ENCODE results near the gene CD28.

GRCh38 chr2:203669820-203670219 lies 36.6 kb upstream of the CD28 start:
- TF ChIP-seq CTCF (IDR thresholded peaks at IDR 0.05; ENCODE audit: borderline replicate concordance, extremely low read depth, low read length, poor library complexity, severe bottlenecking) (no peak), EZH2 (IDR thresholded peaks at IDR 0.05; ENCODE audit: borderline replicate concordance, low read depth, low read length, severe bottlenecking) (no peak)

Measured in DND-41 (cell line).